Stimulated activated CD4-positive, alpha-beta T cell treated with anti-CD3 and anti-CD28 coated beads, TNF-alpha, amount 100 ng/mL, for 48 hours (primary cell): ENCODE data around the gene GLRA2.

Source experiments
- DNase-seq, 3 donors: peaks; one replicate each; pipeline ENCODE4 v3.0.0-alpha.2; 2020; ENCODE audit warnings: low read depth in 3 of 3

Gene GLRA2

GRCh38 chrX:14700982-14701381 is 171.6 kb downstream of the GLRA2 start:
- no peak for DNase-seq

GRCh38 chrX:14702145-14702544 is 172.8 kb downstream of the GLRA2 start:
- DNase-seq: no peak

DNA sequence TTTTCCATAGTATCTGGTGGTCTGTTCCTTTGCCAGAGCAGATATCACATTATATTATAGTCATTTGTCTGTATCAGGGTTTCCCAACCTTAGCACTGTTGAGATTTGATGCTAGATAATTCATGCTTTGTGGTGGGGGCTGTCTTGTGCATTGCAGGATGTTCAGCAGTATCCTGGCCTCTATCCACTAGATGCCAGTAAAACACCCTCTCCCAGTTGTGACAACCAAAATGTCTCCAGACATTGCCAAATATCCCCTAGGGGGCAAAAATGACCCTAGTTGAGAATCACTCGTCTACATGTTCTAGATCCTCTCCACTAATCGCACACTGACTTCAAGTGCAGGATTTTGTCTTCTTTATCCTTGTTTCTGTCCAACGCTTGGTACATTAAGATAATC is 182.8 kb downstream of the GLRA2 start:
- no peak for DNase-seq

GRCh38 chrX:14717949-14718348 is 188.6 kb downstream of the GLRA2 start:
- no peak for DNase-seq

- no peak for DNase-seq
Observed at GRCh38 chrX:14718403-14718802, 189.1 kb downstream of the GLRA2 start.

GRCh38 chrX:14729058-14729457 is 199.7 kb downstream of the GLRA2 start:
- no peak for DNase-seq

- DNase-seq: no peak
Observed at GRCh38 chrX:14738643-14739042, 209.3 kb downstream of the GLRA2 start.

DNA sequence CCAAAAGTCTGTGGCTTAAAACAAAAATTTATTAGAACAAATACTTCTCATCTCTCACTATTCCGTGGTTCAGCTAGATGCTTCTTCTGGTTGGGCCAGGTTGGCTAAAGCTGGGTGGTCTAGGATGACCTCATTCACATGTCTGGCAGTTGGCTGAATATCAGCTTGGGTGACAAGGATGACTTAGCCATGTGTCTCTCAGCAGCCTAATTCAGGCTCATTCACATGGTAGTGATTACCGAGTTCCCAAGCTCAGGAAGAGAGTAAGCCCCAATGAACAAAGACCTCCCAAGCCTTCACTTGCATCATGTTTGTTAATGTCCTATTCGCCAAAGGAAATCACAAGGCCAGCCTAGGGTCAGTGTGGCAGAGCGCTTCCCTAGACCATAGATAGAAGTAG is 224.1 kb downstream of the GLRA2 start:
- DNase-seq: no peak

- no peak for DNase-seq
Observed at GRCh38 chrX:14758029-14758491, 228.7 kb downstream of the GLRA2 start.

GRCh38 chrX:14775416-14775815 is 246.1 kb downstream of the GLRA2 start:
- DNase-seq: no peak

GRCh38 chrX:14776901-14777300 is 247.6 kb downstream of the GLRA2 start:
- no peak for DNase-seq

DNA sequence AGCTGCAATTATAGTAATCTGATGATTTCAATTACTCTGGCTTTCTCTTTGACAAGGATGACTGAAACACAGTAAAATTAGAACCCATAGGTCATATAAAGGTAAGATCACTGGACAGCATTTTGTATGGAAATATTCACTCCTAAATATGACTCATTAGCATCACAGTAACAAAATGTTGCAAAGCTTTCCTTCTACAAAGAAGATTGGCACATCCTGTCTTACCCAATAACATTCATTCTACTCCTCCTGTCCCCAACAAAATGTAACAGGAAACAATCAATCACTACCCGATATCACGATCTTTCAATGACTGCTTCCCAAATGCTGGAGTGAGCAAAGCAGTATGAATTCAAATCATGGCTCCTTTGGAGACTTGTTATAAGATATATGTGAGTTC is 248.2 kb downstream of the GLRA2 start:
- no peak for DNase-seq

GRCh38 chrX:14779580-14779979 is 250.2 kb downstream of the GLRA2 start:
- no peak for DNase-seq
